HG03457 (cell line): ENCODE results near the gene DZIP1L.
"Not testable (repeated sequence)": the region's sequence is repeated elsewhere in the genome, so short reads cannot be mapped to it uniquely, and the experiment has no call there.

ENCODE experiments used
- ATAC-seq: cut with Tn5 transposase; IDR thresholded peaks from one replicate; pipeline ENCODE4 v1.9.1; 2021; ENCODE audit warnings: moderate number of reproducible peaks; ENCODE audit not compliant: unreplicated experiment

DZIP1L gene, protein sequence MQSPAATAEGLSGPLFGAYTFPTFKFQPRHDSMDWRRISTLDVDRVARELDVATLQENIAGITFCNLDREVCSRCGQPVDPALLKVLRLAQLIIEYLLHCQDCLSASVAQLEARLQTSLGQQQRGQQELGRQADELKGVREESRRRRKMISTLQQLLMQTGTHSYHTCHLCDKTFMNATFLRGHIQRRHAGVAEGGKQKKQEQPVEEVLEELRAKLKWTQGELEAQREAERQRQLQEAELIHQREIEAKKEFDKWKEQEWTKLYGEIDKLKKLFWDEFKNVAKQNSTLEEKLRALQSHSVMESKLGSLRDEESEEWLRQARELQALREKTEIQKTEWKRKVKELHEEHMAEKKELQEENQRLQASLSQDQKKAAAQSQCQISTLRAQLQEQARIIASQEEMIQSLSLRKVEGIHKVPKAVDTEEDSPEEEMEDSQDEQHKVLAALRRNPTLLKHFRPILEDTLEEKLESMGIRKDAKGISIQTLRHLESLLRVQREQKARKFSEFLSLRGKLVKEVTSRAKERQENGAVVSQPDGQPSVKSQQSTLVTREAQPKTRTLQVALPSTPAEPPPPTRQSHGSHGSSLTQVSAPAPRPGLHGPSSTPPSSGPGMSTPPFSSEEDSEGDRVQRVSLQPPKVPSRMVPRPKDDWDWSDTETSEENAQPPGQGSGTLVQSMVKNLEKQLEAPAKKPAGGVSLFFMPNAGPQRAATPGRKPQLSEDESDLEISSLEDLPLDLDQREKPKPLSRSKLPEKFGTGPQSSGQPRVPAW

DNA sequence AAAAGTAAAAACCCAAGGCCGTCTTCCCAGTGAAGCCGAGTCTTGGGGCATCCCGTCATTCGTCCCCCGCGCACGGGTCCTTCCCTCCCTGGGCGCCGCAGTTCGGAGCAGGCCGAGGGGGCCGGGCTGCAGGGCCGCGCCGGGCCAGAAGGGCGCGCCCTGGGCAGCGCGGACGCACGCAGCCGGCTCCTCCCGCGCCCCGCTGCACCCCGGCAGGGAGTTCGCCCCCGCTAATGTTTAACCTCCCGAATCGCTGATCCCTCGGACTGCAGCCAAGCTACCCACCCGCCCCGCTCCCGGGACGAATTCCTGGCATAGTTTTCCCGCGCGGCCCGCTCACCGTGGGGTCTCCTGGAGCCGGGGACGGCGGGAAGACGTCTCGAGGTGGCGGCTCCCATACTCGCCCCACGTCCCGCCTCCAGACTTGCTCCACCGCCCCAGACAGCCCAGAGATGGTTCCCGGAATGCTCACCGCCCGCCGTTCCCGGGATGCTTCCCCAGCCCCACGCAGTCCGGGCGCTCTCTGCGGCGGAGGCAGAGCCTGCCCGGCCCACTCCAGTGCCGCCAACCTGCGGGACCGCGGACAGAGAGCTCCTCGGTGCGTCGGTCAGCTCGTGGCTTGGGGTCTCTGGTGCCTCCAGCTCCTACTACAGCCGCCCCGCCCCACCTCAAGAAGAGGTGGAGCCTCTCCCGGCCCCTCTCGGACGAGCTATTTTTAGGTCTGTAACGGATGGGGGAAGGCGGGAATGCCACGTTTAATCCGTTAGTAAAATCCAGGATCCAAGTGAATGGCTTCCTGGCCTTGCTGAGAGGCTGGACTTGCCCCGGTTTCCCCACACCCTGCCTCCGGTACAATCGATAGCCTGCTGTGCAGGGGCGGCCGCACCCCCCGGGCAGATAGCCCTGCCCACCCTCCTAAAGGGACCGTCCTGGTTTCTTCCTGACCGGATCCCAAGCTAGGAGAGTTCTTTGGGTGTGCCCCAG is at the start of gene DZIP1L:
DZIP1L (minus strand) TSS at position 621 of the 984 bp plus-strand sequence. CDS start 11,637 bp downstream, outside the sequence.
- ATAC-seq, result no peak

DNA sequence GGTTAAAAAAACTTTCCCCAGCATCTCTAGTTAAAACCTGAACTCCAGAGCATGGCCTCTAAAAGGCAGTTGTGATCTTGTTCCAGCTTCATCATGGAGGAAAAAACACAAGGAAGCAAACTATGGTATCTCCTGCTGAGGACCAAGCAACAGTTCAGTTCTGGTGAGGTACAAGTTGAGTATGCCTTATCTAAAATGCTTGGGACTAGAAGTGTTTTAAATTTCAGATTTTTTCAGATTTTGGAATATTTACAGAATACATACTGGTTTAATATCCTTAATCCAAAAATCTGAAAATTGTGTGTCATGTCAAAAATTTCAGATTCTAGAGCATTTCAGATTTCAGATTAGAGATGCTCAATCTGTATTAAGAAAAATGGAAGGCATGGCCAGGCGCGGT is 49.7 kb upstream of the DZIP1L start:
- no peak for ATAC-seq

DNA sequence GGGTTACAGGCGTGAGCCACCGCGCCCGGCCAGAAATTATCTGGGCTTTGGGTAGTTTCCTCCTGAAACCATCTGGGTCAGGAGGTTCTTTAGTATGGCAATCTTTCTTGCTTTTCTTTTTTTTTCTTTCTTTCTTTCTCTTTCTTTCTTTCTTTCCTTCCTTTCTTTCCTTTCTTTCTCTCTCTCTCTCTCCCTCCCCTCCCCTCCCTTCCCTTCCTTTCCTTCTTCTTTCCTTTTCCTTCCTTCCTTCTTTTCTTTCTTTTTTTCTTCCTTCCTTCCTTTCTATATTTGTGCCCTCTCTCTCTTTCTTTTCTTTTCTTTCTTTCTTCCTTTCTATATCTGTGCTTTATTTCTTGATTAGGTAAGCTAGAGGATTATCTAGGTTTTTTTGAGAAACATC is 42.3 kb upstream of the DZIP1L start:
- no peak for ATAC-seq

DNA sequence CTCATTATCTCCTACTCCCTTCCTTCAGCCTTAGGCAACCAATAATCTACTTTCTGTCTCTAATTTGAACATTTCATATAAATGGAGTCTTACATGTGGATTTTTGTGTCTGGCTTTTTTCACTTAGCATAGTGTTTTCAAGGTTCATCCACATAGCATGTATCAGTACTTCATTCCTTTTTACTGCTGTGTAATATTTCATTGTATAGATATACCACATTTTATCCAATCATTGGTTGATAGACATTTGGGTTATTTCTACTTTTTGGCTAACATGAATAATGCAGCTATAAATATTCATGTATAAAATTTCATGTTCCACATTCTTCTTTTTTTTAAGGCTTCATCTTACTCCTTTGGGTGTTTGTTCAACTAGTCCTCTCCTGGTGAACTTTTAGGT is 39.1 kb upstream of the DZIP1L start:
- no peak for ATAC-seq

DNA sequence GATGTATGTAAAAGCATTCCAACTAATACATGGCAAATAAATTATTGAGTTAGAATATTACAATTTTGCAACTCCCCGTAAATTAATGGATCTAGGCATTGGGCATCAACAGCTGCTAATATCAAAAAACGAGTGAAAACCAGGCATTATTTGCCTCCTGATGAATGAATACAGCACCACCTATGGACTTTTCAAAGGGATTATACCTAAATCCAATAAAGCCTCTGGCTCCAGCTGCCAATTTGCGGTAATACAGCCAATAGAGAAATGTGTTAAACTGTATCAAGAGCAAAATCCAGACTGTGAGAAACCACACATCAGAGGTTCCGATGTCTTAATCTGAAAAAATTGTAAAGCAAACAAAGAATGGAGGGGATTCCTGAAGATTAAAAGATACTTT is 33.1 kb upstream of the DZIP1L start:
- no peak for ATAC-seq

DNA sequence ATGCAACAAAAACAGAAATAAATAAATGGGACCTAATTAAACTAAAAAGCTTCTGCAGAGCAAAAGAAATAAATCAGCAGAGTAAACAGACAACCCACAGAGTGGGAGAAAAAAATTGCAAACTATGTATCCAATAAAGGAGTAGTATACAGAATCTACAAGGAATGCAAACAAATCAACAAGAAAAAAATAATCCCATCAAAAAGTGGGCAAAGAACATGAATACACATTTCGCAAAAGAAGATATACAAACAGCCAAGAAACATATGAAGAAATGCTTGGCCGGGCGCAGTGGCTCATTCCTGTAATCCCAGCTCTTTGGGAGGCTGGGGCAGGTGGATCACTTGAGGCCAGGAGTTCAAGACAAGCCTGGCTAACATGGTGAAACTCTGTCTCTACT is 26.8 kb upstream of the DZIP1L start:
- ATAC-seq, result not testable (repeated sequence)

DNA sequence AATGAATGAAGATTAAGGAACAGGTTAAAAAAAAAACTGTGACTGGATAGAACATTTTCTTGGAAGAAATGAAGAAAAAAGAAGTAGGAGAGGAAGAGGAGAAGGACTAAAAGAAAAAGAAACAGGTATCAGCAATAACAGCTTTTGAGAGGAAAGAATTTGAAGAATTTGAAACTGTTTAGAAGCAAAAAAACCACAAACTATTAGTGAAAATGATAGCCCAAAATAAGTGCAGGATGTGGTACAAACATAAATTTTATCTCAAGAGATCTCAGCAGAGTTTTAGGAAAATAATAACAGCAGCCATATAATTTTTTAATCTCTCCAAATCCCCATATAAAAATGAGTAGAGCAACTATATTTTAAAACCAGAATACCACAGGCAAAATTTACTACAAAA is 25.5 kb upstream of the DZIP1L start:
- no peak for ATAC-seq

DNA sequence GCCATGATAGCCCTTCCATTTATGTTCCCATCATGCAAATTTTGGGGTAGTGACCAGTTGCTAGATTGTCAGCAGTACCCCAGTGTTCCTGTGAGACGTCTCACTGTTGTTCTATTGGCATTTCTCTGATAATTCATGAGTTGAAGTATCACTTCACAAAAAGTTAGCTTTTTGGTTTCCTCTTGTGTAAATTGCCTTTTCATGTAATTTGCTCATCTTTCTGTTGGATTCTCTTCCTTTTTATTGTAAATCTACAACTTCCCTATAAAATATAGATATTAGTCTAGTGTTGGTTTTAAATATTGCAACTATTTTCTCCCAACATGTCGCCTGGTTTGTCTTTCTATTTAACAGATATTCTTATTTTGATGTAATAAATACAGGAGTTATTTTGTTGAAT is 24.3 kb upstream of the DZIP1L start:
- no peak for ATAC-seq

DNA sequence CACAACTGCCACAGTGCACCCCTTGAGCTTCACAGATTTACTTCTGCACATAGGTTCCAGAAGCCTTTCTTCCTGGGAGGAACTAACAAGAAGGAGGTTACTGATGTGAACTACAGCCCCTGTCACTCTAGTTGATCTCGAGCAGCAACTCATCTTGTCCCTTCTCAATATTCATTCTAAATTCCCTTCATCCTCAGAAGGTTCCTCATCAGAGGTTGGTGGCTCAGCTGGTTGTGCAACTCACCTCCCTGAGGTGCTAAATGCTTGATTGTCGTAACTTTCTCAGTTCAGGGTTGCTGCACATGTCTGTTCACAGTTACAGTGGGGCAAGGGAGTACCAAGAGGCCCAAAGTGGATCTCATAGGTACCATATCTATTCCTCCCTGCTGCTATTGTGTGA is 22.5 kb upstream of the DZIP1L start:
- ATAC-seq, result no peak

DNA sequence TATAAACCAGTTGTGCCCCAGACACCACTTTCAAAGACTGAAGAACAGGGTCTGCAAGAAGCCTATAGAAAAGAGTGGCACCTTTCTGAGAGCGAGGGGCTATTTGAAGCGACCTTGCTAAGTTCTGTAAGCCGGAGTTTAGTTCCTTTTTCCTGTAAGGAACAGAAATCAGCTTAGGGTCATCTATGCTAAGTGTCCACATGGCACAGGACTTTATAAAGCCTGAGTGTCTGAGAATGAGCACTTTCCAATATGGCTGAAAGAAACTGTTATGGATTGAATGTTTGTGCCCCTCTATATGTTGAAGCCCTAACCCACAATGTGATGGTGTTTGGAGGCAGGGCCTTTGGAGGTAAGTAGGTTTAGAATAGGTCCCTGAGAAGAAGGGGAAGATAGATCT is 20.8 kb upstream of the DZIP1L start:
- ATAC-seq, result no peak

DNA sequence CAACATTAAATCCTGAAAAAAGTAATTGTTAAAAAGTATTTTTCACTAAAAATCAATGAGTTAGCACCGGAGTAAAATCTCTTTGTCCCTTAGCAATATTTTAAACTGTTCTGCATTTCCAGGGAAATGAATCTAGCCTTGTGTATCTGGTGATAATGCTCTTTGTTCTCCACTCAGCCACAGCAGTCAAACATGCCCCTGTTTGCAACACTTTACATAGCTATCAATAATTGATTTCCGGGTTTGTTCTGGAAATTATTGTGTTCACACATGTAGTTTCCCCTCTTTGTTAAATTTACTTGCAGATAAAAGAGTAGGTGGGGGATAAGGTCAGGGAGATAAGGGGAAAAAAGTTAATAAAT is 20.4 kb upstream of the DZIP1L start:
- ATAC-seq, result no peak

DNA sequence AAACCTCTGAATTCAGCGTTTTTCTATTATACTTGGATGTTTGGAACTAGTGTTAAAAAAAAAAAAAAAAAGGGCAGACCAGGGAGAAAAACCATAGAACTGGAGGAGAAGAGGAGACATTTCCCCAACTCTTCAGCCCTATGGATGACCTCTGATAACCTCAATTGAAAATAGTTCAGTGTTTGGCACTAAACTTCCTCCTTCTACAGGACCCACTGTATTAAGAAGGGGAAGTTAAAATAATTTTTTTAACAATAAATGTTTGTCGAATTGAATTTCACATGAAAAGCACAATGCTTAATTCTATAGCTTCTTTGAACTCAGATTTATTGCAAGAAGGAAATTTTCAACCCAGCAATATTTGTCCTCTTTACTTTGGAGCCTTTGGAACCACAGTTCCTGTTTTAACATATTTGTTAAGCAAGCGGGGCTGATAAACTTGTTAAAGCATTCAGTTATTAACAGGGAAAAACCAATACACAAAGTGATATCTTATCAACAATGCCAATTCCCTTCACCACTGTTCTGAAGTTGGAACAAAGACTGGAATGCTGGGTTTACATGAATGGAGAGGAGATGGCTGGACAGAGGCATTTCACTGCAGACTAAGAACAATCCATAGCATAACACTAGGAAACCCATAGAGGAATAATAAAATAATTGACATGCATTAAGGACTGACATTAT is 19.9 kb upstream of the DZIP1L start:
- no peak for ATAC-seq

DNA sequence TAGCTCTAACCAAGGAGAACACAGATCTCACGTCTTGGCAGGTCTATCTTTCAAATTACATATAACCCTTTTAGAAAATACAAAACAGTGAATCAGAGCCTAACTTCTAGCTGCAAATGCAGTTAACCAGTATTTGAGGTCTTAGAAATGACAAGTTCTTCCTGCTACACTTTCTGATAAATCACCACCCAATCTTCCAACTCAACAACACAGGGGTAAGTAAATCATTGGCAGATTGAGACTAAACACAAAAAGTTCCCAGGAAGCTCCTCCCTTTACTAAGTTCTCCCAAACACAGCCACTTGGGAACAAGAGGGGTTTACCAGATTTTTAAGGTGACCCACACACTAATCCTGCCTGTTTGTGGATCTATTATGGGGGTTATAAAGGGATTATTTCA is 16.8 kb upstream of the DZIP1L start, which contains the start of gene A4GNT:
A4GNT (minus strand) TSS at position 152 of the 400 bp plus-strand sequence. CDS start 1,134 bp downstream, outside the sequence.
- no peak for ATAC-seq

DNA sequence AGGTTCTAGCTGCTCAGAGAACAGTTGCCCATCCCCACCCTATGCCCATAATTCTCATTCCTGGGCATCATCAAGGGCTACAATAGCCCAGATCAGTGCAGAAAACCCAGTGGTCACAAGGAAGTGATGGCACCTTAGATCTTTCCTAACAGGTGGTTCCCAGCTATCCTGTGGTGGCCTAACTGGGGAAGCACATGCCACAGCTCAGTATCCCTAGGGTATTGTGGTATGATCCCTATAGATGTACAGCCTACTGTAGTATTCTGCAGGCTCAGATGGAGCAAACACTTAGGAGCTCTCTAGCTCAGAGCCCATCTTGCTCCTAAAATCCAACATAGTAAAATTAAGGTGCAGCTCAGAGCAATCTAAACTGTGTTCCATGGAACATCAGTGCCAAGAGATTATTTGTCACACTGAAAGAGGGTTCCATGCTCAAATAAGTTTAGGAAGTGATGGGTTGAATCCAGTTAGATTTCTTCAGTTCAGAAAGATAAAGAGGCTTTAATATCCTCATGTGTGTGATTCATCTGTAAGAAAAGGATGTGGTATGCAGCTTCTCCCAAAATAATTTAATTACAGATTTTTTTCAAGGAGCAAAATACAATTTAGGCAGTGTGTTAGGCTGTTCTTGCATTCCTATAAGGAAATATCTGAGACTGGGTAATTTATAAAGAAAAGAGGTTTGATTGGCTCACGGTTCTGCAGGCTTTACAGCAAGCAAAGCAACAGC is 12.4 kb upstream of the DZIP1L start:
- no peak for ATAC-seq

DNA sequence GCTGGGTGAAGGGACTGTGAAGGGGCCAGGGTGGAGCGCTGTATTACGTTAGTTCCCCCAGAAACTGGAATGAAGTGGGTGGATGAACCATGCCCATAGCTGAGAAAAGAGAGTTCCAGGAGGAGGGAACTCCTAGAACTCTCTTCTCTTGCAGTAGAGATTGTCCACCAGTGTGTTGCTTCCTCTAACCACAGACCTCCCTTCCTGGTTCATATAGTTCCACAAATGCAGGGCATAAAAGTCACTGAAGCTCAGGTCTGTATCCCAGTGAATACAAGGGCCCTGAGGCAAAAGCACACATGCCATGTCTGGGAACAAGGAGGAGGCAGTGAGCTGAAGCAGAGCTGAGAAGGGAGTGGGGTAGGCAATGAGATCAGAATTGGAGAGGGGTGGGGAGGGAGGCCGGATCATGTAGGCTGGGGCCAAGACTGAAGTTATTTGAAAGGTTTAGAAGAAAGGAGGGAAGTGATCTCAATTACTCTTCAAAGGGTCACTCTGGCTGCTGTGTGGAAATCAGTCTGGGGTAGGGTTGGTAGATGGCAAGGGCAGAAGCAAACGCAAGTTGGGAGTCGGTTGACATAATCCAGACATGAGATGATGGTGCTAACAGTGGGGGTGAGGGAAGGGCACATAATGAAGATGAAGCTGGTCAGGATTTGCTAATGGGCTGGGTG is 10.3 kb upstream of the DZIP1L start:
- no peak for ATAC-seq

DNA sequence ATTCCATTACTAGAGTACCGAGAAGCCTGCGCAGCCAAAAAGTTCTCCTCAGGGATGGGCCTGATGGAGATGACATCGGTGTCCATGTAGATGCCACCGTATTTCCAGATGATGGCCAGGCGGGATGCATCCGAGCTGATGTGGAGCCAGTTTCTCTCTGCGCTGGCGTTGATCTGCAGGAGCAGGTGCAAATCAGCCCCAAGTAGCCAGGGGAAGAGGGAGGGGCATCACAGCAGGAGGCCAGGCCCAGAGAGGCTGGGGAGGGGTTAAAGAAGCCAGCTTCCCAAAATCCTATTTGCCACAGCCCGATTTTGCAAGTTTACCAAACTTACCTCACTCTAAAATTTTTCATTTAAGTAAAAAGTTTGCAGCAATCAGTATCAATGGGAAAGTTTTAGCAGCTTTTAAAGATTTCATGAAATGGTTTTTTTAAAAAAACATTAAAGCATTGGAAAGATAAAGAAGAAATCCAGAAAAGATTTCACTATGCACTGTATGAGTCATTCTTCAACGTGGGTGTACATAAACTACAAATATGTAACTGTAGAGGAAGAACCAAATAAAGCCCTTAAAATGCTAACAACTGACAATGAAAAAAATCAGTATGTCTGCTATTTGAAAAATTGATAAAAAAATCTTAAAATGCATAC is 9.4 kb upstream of the DZIP1L start:
- ATAC-seq, result no peak

DNA sequence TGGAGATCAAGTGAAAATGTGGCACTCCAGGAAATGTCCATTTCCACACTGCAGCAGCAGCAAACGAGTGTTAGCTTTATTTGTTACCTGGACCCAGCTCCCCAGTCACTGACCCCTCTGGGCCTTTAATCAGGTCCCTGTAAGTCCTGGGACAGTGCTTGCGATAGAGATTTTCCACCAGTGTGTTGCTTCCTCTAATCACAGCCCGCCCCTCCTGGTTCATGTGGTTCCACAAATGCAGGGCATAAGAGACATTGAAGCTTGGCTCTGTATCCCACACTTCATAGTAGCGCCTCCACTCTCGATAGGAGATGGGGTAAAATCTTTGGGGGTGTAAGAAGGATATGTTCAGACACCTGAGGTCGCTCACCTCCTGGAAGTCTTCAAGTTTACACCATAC is 8.8 kb upstream of the DZIP1L start:
- no peak for ATAC-seq

DNA sequence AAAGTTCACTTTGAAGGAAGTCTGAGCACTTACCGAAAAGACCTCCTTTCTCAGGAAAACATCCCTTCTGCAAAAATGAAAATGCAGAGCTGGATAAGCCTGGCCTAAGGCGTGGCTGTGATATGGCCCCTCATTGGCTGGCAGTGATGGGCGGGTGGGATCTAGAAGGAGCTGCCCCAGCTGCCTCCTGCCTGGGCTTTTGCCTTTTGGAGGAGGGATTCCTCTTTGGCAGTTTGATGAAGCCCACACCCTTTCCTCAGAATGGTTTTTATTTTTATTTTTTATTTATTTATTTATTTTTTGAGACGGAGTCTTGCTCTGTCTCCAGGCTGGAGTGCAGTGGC is 4.0 kb upstream of the DZIP1L start:
- ATAC-seq, result no peak
